Activated CD4-positive, CD25-positive, alpha-beta regulatory T cell treated with anti-CD3 and anti-CD28 coated beads, Interleukin-2, amount 50 U/mL, for 24 hours (primary cell): ENCODE results near the gene ACSBG1.

Experiments
- ATAC-seq, 2 donors: fragments of 150-1000 bp; cut with Tn5 transposase; one replicate each; pipeline ENCODE4 v1.10.0; 2021; ENCODE audit warnings: mild to moderate bottlenecking in 1 of 2, moderate library complexity in 1 of 2

The ACSBG1 gene

DNA sequence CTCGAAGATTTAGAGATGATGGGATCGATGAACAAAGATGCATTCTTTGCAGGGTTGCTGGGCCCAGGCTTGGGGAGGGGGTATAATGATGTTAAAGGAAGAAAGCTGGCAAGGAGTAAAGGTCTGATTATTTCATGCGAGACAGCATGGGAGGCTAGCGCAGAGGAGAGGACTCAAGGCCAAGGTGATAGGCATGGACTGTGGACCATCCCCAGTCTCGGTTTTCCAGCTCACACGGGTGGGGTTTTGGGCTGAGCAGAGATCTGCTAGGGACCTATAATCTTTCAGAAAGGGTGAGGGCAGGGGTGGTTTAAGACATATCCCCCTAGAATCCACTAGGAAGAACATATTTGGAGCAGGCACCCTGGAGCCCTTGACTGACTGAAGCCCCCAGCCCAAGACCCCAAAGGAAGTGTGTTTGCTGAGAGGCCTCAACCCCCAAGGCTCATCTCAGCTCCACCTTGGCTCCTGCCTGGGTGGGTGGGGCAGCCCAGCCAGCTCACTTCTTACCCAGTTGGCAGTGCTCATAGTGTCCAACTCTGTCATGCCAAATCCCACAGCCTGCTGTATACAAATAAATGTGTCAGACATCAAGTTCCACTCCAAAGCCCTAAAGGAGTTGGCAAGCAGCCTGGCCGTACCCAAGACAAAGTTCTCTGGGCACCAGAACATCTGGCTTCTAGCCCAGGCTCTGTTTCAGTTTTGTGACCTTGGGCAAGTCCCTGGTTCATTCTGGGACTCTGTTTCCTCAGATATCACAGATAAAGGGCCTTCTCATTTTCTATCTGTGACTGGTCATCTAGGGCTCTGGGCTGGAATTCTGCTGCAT lies 17.9 kb downstream of the ACSBG1 start:
- ATAC-seq: no peak

DNA sequence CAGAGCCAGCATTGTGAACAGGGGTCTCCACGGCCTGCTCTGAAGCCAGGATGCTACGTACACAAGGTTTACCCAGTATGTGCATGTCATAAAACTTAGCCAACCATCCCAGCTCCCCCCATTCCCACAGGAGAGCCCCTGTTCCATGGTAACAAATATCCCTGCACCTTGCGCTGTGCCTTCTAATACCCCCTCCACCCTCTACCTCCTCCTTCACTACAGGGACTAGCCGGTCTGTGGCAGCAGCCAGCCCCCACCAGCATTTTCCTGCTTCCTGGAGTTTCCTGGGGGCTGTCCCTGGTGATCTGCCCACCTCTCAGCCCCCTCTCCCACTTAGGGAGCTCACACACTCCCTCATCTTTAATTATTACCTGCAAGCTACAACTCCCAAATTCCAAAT lies 20.4 kb downstream of the ACSBG1 start:
- no peak for ATAC-seq

DNA sequence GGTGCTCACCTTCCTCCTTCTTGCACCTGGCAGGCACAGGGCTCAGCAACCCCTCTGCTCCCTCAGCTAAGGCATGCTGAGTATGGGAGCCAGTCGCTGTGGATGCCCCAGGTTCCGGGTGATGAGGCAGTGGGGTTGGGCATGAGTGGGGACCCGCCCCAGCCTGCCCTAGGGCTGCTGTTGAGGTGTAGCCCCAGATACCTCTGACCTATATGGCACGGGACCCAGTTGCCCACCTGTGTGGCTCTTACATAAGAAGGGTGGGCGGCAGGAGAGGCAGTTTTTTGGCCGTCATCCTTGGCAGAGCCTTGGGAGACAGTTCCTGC lies 21.0 kb downstream of the ACSBG1 start:
- no peak for ATAC-seq

DNA sequence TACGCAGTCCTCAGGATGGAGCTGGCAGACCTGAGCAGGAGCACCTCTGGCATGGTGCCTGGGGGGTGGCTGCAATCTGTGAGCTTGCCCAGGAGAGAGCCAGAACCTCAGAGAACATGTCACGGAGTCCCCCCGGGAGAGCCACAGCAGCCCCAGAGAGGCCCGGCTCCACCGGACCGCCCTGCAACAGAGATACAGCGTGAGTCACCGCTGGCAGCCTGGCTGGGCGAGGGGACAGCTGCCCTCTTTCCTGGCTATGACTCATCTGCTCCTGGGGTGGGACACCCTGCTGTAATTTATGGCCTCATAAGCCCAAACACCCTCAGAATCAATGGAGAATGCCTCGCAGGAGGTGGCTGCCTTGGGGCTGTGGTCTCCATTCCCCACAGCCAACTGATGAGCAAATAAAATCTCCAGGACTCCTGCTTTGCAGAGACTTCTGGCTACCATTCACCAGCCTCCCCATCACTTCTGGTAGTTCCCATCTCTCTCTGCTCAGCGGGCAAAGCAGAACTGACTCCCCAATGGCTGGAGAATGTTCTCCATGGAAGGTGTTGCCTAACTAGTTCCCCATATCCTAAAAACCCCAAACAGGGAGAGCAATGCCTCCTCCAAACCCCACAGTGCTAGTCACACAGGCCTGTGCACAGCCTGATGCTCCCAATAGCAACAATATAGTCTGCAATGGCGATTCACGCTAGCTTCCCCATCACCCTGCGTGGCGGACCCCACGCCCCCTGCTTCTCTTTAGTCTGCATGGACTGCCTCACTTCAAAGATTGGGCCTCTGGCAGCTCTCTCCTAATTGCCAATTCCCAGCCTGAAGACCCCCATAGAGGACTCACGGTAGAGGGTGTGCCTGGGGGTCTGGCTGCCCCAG lies 21.6 kb downstream of the ACSBG1 start:
- ATAC-seq: no peak

DNA sequence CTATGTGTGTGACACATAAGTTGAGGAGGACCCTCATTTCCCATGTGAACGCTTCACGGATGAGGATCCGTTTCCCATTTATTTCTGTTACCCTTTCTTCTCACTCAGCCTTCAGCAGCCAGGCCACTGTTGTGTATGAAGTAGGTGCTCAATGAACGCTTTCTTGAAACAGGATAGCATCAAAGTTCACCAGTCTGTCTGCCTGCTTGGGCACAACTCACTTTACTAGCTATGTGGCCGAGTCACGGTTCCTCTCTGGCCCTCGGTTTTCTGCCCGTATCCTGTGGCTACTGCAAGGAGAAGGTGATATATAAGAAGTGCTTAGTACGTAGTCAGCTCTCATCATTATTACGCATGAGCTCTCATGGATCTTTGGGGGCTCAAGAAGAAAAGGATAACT lies 22.4 kb downstream of the ACSBG1 start:
- no peak for ATAC-seq

DNA sequence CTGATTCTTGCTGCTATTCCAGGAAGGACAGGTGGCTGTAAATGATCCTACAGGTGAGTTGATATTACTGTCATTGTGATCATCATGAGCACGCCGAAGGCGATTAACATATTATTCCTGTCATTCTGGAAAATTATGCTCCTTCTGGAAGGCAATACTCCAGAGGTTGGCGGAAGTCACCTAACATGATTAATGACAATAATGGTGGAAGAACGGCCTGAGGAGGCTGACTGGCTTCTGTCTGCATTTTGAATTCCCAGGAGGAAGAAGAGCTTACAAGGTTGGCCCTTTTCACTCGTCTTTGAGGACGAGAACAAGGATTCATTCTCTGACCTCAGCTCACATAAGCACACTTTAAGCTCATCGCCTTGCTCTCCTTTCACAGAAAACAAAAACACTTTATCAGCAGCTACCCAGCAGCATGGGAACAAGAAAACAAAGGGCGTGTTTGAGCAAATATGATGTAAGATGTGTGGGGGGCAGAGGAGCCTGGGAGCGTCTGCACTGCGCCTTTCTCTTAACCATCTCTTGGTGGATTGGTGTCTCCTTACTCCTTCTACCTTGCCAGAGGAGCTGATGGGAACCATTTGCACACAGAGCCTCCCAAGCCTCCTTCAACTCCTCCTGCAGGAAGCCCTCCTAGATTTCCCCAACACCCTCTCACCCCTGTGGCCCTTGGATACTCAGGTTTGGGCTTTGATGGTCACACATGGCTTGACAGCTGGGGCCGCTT lies 23.0 kb downstream of the ACSBG1 start:
- ATAC-seq: no peak

DNA sequence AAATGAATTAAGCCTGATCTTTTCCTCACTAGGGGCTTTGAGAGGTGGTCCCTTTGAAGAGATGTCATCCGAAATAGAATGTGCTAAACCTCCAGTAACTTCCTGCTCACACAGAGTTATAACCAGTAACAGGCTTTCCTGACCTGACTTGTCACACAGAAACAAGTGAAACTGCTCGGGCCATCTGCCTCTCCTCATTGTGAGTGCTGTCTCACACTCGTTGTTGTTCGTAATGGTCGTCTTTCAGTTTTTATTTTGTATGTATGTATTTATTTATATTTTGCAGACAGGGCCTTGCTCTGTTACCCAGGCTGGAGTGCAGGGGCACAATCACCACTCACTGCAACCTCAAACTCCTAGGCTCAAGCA lies 24.0 kb downstream of the ACSBG1 start:
- ATAC-seq: no peak

DNA sequence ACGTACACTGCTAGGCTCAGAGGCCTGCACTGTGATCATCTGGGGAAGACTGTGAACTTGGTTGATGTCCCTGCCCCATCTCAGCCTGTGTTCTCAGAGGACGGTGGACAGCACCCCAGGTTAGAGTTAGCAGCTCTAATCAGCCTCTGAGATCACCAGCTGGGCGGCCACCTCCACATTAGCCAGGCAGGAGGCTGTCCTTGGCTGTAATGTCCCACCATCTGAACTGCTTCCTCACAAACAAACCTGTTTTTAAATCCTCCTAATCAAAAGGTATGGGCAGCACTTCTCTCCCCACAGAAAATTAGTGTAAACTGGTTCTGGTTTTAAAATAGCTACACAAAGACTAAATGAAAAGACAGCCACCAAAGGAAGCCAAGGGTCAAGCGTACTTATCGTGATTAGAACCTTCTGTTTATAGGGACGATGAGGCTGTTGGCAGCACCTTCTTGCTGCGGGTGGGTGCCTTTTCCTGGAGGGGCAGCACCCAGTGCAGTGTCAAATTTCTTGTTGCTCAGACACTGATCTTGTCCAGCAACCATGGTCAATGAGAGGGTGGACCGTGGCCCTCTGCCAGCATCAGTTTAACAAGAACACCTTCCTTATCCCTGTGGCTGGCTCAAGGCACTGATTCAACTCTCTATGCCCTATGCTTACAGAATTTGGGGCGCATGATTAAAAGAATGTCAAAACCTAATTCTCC lies 24.6 kb downstream of the ACSBG1 start:
- no peak for ATAC-seq

DNA sequence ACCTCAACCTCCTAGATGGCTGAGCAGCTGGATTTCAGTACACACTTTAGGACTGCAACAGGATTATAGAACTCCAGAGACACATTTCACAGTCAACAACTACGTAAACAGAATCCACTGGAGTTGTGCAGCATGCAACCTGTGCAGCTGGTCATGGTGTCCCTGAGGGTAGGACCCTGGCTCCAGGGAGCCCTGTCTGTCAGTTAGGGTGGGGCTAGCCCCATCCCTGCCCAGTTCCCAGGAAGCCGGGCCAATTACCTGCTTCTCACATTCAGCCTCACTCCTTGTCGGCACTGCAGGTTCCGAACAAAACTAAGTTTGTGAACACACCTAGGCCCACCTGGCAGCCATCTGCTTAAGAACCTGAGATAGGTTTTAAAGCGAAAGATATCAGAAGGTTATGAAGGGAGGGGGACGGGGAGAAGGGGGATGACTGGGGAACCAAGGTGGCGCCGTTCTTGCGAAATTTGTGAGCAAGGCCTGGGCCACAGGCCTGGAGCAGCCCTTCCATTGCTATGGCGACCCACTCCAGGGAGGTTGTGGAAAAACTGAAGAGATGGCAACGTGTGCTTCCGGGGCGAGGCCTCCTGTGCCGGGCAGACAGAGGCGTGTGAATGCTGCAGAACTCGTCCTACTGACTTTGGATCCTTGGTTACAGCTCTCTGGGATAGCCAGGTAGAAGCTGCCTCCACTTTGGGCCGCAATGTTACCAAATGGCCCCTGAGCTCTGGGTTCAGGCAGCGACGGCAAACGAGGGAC lies 25.3 kb downstream of the ACSBG1 start:
- ATAC-seq: no peak

DNA sequence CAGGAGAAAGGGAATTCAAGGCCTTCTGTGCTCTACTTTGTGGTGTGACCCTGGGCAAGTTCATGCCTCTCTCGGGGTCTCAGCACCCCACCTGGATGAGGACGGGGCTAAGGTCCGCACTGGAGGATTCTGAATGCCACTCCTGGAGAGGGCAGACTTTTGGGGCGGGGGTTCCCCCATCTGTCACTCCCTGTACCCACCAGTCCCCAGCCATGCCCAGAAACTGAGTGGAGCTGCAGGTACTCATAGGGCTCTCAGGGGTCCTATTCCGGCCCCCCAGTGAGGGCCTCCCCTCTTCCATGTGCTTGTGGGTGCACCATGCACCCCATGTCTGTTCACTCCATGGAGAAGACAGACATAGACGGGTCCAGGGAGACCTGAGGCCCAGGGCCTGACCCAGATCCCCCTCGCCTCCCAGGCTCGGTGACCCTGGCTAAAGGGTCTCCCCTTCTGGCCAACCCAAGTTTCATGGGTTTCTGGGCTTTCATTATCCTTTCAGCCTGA lies 26.0 kb downstream of the ACSBG1 start:
- no peak for ATAC-seq

DNA sequence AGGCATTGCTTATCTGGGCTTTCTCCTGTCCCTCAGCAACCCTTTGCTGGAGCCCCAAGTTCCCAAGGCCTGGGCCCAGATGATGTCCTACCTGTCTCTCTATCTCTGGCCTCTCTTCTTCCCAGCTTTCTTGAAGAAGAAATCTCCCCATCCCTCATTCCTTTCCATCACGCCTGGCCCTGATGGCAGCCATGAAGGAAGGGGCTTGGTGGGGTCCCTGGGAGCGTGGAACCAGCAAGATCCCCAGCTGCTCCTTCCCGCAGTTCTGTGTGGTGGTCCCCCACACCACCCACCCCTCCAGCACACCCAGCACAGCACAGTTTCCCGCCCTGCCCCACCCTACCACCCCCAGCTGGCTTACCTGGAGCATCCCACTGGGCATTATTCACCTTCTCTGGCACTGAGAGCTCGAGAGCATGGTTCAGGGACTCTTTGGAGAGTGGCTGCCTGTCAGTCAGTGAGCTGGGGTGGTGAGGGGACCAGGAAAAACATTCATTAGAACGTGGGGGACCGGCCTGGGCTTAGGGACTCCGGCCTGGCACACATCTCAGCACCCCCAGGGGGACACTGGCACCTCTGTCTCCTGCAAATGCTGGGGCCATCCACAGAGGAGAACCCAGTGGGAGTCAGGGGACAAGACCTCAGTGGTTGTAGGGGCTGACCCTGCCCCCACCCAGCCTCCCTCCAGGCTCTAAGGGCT lies 26.6 kb downstream of the ACSBG1 start:
- ATAC-seq: no peak

DNA sequence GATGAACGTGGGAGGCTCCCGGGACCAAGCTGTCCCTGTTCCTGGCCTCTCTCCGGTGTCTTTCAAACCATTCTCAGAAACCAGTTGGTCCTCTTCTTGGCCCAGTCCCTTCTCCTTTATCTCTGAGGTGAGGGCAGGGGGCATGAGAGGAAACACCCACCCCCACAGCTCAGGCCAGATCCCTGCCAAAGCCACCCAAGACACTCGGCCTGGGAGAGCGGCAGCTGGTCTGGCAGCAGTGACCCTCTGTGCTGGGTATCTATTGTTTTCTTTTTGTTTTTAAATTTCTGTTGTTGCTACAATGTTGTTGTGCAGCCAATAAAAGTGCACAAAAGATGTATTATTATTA lies 27.3 kb downstream of the ACSBG1 start:
- ATAC-seq: no peak

DNA sequence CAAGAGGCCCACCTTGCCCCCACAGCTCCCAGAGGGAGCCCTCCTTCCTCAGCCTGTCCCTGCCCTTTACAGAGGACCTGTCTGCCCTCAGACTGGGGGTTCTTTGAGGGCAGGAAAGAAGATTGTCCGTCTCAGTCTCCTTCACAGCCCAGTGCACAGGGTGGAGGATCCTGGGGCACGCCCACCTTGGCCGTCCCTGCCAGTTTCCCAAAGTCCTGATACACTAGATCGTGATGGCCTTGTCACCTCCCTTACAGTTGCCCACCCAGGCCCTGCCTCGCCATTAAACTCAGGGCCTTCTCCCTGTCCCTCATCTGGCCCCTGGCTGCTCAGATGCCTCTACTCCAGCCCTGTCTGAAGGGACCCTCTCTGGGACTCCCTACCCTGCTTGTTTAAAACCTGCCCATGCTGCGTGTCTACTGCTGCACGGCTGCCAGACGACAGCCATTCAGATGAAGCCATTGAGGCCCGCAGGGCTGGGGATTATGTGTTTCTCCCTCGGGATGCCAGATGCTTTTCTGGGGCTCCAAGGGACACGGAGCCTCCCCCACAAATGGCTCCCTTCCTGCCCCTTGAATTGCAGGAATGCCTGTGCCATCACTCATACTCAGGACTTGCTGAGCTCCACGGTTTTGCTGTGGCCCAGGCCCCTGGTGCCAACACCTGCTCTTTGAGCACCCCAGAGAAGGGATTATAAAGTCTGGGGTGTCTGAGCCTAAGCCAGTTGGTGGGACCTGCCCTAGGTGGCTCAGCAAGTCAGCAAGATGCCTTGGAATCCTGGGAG lies 27.8 kb downstream of the ACSBG1 start:
- ATAC-seq: no peak

DNA sequence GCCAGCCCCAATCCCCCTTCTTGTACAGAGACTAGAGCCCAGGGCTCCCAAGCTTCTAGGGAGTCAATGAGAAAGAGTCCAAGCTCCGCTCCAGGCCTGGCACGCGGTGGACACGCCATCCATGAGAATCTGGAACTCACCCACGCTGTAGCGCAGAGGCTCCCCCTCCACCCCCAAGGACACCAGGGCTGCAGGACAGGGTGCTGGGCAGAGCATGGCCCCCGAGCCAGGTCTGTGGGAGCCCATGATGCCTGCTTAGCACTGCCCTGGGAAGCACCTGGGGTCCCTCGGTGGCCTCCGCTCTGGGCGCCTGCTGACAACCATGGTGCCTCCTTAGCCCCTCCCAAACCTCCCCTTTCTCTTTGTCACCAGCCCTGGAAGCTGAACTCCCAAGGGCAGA lies 28.5 kb downstream of the ACSBG1 start:
- no peak for ATAC-seq

DNA sequence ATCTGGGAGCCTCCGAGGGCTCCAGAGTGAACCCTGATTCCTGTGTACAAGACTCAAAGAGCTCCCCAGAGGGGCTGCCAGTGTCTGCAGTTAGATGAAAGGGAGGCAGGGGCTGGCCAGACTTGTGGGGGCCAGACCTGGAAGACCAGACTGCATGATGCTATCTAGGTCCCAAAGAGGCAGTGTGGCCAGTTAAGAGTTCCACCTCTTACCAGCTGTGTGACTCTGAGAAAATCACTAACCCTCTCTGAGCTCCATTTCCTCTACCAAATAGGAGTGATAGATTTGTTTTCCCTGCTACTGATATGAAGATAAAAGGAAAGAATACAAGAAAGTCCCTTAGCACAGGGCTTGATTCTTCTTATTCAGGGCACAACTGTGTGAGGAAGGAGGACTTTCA lies 29.0 kb downstream of the ACSBG1 start:
- ATAC-seq: no peak

DNA sequence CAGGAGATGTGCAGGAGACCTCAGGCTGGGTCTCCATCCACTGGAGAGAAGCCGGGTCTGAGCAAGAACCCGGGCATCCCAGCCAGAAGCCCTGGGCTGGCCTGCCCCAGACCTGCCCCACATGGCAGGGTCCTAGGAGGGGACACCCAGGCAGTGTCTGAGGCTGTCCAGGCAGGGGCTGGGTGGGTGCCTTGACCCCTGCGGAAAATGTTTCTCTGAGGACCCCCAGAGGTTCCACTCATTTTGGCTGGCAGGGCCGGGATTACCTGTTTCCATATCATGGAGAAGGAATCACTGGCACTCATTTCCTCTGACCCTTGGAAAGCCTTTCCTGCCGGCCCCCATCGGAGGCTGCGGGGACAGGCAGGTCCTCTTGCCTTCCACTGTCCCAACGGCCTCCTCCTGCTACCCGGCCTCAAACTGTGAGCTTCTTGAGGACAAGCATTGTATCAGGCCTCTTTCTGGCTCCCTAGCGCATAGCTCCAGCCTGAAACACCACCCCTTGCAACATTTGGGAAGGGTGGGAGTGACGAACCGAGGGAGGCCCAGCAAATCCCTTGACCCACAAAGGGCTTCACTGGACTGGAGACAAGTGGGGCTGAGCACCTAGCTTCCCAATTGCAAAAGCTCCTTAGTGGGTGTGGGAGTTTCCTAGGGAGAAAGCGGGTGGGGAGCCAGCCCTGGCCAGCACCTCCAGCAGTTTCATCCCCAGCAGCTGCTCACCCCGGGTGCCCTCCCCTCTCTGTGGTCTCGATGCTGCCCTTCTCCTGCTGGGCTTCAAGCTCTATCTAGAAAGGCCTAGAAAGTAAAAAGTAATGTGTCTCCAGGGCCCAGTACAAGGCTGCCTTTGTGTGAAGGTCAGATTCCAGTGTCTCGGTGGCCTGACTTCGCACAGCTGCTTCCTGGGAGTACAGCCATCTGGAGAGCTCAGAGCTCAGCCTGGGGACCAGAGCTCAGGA lies 29.7 kb downstream of the ACSBG1 start:
- no peak for ATAC-seq

DNA sequence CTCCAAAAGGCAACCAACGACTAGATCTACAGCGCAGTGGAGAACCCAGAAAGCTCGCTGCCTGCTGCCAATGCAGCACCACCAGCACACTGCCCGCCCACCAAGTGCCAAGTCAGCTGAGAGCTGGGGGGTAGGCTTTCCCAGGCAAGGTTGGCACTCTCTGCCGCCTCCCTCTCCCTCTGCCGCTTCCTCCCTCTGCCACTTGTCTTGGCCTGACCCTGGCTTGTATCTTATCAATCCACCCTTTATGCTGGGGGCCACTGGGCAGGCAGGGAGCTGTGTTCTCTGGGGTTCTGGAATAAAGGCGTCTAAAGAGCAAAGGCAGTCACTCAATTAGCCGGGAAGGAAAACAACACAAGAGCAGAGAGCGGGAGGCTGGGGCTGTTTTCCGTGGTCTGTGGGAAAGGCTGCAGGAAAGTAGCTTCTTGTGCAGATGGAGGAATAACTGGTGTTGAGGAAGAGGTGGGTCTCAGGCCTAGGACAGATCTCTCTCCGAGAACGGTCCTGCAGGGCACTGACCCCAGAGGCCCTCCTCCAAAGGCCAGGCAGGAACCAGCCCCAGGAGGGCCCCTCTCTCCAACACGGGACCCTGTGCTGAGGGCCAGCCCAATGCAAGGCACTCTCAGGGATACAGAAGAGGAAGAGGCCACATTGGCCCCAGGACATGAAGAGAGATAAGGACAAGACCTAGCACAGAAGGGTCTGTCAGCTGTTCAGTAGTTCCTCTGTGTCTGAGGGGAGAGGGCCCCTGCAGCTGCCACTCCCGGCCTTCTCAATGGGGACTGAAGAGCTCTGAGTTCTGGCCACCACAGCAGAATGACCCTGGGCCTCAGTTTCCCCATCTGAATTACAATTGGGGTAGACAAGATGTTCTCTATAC lies 30.8 kb downstream of the ACSBG1 start:
- ATAC-seq: no peak
